ENCODE measurements around the gene PRCC.

Gene PRCC

DNA sequence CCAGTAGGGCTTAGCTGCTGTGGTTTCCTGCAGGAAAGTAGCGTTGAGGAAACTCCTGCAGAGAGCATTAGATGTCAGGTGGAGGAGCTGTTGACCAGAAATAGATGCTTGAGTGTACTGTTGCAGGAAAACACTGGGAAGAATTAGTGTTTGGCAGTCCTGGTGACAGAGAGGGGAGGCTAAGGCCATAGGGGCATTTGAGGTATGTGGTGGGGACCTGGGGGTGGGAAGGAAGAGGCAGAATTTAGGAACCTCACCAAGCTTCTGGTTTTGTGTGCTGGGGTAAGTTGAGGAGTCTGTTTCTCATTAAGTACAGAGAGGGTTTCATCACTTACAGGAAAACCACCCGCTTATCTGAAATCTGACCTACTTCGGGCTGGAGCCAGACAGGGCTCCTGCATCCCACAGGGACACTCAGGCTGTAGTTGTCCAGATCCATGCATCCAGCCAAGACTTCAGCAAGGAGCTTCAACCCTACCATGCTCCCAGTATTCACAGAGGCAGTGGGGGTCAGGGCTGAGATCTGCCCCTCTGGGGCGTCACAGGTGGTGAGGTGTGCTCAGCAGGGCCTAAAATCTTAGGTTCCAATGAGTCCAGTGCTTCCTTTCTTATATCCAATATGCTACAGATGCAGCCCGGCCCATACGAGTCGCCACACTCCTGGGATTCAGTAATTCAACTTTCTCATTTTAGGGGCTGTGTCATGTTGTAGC is 34.2 kb downstream of the PRCC start:
- DNase-seq, result peak; percentile 25

DNA sequence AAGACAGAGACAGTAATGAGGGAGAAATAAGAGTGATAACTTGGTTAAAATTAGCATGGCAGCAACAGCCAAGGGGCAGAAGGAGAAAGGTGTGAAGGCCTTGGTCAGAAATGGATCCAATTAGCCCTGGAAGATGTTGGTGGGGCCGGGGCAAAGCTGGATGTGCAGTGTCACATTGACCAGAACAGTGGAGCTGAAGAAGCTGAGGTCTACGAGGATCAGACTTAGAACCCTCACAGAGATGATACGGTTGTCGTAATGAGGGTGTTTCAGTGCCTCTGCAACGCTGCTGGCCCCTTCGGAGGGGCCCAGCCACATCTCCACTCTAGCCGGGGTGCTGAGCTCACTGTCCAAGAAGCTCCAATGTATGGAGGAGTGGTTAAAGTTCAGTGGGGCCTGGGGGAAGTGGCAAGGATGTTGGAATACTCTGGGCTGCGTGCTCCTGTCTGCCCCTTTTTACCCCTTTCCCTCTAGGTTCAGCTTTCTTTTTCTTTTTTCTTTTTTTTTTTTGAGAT is 35.1 kb downstream of the PRCC start:
- no peak for DNase-seq

DNA sequence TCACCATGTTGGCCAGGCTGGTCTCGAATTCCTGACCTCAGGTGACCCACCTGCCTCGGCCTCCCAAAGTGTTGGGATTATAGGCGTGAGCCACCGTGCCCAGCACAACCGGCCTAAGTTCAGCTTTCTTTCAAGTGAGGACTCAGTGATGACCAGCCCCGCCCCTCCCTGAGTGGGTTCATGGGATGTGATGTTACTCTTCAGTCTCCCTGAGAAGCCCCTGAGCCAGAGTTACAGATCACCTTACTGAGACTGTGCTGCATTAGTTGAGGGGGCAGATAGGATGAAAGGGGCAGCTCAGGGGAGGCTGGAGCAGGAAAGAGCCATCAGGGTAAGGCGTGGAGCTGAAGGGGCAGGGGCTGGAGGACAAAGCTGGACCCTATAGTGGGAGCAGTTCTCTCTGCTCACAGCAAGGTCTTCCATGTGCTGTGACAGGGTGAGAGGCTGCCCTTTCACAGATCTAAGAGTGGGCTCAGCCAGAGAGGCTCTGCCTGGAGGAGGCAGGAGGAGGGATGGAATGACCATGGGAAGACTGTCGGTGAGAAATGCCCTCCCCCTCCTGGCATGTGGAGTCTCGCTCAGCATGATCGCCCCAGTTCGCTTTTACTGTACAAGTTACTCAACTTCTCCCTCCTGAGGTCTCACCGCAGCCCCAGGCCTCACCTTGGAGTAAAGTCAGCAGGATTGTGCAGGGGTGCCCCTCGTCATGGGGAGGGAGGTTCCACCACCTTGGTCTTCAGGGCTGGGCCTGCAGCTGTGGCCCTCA is 35.9 kb downstream of the PRCC start:
- DNase-seq, result no peak

DNA sequence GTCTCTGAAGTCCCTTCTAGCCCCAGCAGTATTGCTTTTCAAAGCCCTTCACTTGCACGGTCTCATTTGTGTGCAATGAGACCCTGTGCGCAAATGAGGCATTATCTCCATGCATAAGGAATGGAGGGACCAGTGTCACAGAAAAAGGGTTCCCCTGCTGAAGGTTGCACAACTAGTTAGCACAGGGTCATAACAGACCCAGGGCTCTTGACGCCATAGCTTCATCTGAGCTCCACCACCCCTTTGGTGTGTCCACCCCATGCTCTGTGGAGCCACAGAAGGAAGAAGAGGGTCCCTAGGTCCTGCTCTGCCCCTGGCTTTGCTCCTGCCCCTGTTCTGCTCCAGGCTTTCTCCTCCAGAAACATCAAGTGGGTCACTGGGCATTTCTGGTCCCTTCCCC is 36.7 kb downstream of the PRCC start:
- DNase-seq, result peak; percentile 54

DNA sequence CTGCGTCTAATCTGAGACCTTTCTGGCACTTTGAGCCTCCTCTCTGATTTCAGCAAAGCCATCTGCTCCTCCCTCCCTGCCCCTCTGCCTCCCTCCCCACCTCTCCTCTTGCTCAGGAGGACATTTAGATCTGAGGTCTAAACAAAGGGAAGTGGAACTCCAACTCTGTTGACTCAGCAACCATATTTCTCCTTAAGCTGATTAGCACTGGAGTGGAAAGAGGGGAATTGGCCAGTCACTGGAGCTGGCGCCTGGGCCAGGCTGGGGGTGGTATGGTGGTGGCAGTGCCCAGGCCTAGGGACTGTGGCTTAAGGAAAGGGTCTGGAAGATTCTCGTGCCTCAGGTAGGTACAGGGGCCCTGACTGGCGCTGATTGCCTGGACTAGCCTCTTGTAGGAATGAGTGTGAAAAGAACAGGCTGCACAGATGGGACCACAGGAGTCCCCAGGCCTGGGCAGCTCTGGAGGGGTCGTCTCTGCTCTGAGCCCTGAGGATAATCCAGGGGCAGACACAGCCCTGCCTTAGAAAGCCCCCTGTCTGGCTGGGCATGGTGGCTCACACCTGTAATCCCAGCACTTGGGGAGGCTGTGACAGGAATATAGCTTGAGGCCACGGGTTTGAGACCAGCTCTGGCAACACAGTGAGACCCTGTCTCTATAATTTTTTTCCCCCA is 37.4 kb downstream of the PRCC start:
- DNase-seq, result peak; percentile 93

DNA sequence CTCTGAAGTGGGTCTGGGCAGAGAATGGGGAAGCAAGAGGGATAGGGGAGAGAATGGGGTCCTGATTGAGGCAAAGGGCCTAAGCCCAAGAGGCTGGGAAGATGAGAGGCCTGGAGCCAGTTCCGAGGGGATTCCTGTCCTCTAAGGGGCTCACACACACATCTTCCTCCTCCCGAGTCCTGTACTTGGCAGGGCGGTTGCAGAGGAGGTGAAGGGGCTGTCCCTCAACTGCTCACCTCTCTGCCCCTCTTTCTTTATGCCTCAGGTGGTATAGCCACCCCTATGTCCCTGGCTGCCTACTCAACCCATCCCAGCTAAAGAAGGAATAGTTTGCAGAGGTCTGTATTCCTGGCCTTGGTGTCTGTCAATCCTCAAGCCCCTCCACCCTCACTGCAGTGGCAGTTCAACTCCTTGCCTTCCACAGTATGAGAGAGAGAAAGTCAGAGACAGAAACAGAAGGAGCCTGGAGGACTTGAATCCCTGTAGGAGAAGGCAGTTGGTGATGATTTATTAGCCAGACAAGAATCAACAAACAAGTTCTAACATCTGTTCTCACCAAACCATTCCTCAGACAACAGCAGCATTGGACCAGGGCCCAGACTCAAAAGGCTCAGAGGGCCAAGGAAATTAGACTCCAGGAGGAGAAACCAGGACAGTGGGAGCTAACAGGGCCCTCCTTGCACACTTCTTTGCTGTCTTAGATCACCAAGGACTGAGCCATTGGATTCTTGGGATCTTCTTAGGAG is 38.6 kb downstream of the PRCC start:
- peak; percentile 96 for DNase-seq

DNA sequence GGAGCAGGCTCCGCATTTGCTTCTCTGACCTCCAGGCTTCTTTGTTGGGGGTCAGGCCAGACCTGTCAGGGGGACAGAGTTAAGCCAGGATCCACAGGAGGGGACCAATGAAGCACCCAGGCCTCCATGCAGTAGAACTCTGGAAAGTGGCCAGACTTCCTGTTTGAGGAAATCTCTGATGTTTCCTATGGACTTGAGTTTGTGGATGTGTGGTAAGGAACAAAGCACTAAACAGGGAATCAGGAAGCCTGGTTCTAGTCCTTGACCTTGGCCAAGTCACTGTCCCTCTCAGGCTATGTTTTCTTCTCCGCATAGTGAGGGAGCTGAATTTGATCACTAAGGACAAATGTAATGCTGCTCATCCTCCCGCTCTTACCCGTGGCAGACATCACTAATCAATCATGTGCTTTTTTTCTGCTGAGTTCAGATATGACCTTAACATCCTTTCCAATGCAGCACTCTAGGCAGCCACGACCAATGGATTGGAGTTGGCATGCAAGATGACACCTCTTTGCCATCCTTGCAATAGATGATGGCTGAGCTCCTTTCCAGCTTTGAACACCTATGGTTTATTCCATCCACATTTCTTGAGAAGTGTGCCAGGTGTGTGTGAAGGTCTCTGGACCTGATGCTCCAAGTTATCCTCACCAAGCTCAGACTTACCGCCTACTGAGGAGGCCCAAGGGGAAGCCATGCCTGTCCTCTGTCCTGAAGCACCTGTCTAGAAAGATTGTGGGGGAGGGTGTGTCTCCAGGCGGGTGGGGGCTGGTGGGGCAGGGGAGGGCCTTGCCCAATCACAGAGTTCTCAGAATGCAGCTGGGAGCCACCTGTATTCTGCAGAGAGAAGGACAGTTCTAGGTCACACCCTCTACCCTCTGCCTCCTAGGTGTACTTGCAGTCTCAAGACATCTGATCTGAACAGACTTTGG is 39.4 kb downstream of the PRCC start:
- peak; percentile 36 for DNase-seq

DNA sequence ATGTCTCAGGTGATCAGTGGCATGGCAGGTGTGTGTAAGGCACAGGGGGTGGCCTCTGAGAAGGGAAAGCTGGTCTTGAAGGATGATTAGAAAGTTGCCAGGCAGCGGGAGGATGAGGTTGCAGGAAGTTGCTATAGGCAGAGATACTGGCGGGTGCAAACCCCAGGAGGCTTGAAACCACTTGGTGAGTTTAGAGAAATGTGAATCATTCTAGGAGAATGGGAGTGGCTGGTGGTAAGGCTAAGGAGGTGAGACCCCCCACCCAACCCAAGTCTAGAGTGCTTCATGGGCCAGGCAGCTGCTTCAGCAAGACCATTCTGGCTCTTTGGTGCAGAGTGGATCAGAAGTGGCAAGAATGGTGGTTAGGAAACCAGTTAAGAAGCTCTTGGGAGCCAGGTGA is 40.3 kb downstream of the PRCC start:
- no peak for DNase-seq

DNA sequence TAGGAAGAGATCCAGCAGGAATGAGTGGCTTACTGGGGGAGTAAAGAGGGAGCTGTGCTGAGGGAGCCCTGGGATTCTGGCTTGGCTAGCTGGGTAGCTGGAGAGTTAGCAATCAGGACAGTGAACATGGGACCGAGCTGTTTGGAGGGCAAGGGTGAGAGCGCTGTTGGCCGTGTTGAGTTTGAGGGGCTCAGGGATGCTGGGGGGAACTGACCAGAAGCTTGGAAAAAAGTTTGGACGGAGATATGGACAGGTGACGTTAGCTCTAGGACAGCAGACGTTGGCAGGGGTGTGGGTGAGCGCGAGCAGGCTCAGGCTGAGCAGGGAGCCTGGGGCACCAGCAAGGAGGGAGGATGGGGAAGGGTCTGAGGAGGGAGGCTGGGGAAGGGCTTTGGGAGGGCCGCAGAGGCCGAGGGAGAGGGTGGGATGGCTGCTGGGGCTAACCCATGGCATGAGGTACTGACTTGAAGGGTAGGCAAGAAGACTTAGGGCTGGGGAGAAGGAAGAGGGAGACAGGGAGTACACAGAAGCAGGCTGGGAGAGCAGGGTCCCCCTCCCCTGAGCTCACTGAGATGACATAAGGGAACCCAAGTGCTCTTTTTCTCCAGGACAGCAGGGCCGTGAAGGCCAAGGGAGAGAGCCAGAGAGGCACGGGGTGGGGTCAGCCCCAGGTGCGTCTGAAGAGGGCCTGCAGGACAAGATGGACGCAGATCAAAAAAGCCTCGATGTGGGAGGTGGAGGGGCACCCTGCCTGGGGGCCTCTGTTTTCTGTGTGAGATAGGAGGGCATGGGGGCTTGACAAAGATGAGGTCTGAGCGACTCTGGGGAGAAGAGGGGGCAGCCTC is 41.1 kb downstream of the PRCC start:
- DNase-seq, result no peak

DNA sequence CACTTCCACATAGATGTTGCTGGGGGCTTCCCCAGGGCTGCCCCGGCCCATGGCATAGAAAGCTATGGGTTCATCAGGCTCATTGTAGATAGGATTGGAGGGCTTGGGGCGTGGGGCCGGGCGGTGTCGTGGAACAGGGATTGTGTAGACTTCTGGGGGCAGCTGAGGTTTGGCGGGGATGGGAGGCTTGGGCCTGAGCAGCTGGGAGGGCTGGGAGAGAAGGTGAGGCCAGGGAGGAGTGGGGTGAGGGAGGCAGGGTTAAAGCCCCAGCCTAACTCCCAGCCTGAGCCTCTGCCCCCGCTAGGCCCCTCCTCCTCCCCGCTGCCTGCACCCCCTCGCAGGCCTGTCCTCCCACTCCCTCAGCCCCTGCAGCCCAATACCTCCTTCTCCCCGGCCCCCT is 41.9 kb downstream of the PRCC start:
- DNase-seq, result no peak

DNA sequence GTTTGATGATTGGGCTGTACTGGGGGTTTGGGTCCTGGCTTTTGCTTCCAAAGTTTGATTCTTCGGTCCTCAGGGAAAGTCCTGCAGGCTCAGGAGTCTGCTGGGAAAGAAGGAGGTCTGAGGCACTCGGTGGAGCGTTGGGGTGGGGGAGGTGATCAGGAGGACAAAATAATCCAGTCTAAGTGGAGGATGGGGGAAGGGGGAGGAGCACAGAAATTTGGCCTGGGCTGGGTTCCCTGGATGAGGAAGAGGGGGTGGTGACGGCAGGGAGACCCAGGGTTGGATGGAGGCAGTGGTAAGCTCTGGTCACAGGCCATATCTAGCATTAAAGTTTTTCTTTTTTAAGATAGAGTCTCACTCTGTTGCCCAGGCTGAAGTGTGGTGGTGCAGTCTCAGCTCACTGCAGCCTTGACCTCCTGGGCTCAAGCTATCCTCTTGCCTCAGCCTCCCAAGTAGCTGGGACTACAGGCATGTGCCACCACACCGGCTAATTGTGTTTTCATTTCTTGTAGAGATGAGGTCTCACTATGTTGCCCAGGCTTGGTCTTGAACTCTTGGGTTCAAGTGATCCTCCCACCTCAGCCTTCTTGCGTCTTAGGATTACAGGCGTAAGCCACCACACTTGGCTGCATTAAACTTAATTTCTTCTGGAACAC is 42.5 kb downstream of the PRCC start:
- no peak for DNase-seq

DNA sequence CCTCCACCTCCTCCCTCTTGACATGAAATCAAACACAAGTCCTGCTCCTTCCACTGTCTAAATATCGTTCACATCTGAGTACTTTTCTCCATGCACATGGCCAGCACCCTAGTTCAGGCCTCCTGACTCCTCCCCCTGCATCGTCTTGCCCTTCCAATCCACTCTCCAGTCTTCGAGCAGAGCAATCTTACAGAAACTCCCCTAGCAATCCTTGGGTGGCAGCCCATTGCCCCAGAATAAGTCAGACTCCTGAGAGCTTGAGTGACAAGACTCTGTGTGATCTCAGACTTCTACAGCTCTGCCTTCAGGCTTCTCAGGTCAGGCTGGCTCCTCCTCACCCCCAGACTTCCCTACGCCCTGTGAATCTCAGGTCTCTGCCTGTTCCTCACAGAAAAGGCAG is 43.8 kb downstream of the PRCC start:
- no peak for DNase-seq

DNA sequence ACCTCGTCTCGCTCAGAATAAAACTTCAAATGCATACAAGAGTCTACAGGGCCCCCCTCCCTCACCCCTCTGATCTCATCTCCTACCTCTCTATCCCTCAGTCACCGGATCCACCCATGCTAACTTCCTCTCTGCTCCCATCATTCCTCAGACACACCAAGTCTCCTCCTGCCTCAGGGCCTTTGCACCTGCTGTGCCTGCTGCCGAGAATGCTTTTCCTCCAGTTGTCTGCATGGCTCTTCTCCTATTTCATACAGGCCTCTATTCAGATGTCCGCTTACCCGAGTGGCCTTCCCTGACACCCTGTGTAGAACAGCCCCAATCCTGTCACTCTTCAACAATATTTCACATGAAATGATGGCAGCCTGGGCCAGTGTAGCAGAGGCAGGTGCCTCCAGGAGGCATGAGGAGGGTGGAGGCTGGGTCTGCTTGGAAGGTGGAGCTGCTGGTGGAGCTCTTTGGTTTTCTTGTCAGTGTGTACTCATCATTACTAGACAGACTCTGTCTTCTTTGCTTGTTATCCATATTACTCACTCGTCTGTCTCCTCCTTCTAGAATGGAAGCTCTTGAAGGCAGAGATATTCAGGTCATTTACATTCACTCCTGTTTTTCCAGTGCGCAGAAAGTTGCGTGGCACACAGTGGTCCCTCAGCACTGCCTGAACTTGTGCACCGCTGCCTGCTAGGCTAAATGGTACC is 45.1 kb downstream of the PRCC start:
- DNase-seq, result no peak

DNA sequence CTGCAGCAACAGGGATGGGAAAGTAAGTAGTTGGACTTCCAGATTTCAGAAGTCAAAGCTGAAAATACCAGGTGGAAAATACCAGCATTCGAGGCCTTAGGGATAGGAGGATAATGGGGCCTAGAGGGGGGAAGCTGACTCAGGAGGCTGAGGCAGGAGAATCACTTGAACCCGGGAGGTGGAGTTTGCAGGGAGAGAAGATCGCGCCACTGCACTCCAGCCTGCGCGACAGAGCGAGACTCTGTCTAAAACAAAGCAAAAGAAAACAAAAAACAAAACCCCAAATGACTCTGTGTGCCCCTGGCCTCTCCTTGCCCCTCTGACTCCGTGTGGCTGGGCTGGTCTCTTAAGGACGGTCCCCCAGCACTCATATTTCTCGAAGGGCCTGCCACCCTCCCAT is 46.0 kb downstream of the PRCC start:
- DNase-seq, result no peak

DNA sequence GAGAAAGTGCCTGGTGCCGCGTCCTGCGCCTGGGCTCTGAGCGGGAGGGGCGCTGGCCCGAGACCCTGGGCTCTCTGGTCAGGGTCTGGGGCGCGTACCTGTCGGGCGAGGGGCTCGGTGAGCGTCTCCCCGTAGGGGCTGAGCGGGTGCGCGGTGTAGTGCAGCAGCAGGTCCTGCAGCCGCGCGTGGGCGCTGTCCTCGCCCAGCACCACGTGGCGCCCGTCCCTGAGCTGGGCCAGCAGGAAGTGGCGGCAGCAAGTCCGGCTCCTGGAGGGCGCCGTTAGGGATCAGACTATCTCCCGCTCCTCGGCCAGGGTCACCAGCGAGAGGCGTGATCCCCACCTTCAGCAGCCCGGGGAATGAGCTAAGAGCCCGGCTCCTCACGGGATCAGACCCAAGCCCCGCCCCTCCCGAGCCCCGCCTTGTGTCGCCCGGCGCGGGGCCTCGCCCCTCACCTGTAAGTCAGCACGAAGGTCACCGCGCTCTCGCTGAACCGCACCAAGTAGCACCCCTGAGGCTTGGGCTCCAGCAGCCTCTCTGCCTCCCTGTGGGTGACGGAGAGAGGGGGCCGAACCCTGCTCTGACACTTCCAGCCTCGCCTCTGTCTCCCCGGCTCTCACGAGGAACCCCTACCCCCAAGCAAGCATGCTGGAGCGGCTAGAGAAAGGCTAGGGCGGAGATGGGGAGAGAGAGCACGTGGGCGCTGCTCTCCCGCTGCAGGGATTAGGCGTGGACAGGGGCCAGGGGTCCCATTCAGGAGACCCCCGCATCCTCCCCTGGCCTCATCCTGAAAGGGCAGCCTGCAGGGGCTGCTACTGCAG is 46.6 kb downstream of the PRCC start:
- peak; percentile 67 for DNase-seq

DNA sequence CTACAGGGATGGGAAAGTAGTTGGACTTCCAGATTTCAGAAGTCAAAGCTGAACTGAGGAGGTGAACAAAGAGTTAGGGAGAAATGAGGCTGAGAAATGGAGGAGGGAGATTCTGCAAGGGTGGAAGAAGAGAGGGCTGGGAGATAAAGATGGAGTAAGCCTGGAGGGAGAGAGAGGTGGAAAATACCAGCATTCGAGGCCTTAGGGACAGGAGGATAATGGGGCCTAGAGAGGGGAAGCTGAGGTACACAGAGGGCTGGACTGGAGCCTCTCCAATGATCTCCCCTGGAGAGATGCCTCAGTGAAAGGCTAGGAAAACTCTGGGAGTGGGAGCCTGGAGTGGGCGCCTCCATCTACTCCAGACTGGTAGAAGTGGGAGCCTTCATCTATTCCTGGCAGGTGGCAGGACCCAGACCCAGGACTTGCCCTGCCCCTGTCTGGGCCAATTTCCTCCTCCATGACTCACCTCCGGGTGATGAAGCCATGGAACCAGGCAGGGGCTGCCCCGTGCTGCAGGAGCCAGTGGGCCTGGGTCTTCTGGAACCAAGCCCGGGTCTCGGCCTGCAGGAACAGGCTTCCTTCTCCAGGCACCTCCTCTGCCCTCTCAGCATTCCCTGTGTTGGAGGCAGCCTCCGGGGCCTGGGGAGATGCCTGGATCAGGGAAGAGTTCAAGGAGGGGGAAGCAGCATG is 47.4 kb downstream of the PRCC start:
- DNase-seq, result no peak

DNA sequence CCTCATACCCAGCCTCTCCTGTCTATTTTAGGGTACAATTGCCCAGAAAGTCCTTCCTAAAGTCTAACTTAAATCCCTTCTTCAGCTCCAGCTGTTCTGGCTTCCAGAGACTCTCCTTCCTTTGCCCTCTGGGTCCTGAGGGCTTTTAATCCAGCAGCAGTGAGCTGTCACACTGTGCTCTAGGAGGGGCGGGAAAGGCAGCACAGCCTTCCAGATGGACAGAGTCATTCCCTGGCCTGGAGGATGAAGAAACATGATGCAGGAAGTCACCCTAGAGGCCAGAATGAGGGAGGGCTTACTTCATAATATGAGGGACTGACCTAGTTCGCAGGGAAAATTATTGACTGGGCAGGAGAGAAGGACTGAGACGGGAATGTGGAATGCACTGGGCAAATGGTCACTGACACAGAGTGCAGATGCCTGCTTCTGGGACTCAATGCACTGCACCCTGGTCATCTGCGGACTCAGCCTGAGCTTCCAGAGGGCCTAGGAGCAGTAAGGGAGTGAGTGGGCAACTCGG is 48.0 kb downstream of the PRCC start:
- no peak for DNase-seq

DNA sequence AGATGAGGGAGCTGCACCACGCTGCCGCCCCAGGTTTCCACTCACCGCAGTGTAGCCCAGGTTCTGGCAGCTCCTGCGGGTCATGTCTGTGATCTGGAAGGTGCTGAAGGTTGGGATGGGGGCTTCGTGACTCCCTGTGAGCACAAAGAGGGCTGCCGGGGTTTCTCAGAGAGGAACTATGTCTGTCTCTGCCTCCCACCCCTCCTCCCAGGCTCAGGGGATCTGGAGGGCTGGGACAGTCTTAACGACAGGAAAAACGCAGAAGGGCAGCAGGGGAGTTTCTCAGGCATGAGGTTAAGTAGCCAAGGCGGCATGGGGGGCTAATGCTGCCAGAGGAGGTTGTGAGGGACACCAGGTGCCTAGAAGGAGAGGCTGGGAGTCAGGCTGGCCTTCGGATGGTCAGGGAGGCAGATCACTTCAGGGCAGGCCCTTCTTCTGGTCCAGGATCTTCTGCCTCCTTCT is 48.7 kb downstream of the PRCC start:
- DNase-seq, result no peak

Data from NCI-H2171 treated with DMSO at 0.1 percent for 48 hours (cell line).